GM12878 (cell line): ENCODE measurements around the gene PRCD. TPM values are rescaled to one million over a fixed set of nuclear protein-coding genes. Genes with fewer than 3 reads are reported as not detected.

Source experiments
- ATAC-seq: fragments of 200-7000 bp; cut with Tn5 transposase; 3 replicates; pipeline ENCODE4 v1.9.1; 2020; ENCODE audit warnings: mild to moderate bottlenecking, moderate library complexity
- BruUV-seq: library from RNA; stranded (reverse); fragments of 400-500 nt; replicated peaks from 2 replicates; lab custom pipeline; 2021; lab: Mats Ljungman, UMichigan
- CTCF ChIA-PET: fragments of 300-600 bp; sonication (Branson Sonifier 250); formaldehyde crosslinking; extraction: SDS; loops from one replicate; lab custom pipeline; 2021; ENCODE audit warnings: inconsistent platforms; lab: Yijun Ruan, JAX
- POLR2A ChIA-PET: fragments of 350-600 bp; formaldehyde crosslinking; extraction: SDS; loops from one replicate; lab custom pipeline; 2021; ENCODE audit warnings: inconsistent platforms; lab: Charles Lee
- RAD21 ChIA-PET: fragments of 300-600 bp; sonication (Branson Sonifier 250); formaldehyde crosslinking; loops from one replicate; lab custom pipeline; 2023; ENCODE audit warnings: antibody characterized with exemption; ENCODE audit not compliant: unreplicated experiment; lab: Charles Lee
- SMC1A ChIA-PET: fragments of 300-600 bp; sonication (Branson Sonifier 250); formaldehyde crosslinking; loops from one replicate; lab custom pipeline; 2023; ENCODE audit not compliant: unreplicated experiment, uncharacterized antibody; lab: Charles Lee
- DNase-seq: peaks from one replicate; pipeline ENCODE4 v3.0.0-alpha.2; 2011; ENCODE audit warnings: low read depth, low spot score
- FAIRE-seq: peaks from 3 replicates; lab custom pipeline; 2011; peaks lifted over from hg19 to GRCh38; lab: Jason Lieb, UNC
- H2AFZ ChIP-seq: 2 replicates; pipeline ENCODE4 v1.6.0; 2011; ENCODE audit warnings: low read depth, low read length, control low read depth; ENCODE audit not compliant: control insufficient read depth
- H3K27ac ChIP-seq: 2 replicates; pipeline ENCODE4 v1.5.1; 2011; ENCODE audit warnings: control low read depth; ENCODE audit not compliant: control insufficient read depth, insufficient read depth
- H3K27me3 ChIP-seq, 2 experiments: replicated peaks in 1 of 2; 2 replicates each; pipeline versions ENCODE4 v1.6.0 to v1.6.1; 2011; ENCODE audit warnings: low read length in 1 of 2; ENCODE audit not compliant: control insufficient read depth in 2 of 2, insufficient read depth in 2 of 2
- H3K36me3 ChIP-seq, 2 experiments: 2 replicates each; pipeline ENCODE4 v1.5.1; 2011; ENCODE audit warnings: low read length in 1 of 2; ENCODE audit not compliant: control insufficient read depth in 2 of 2, insufficient read depth in 2 of 2
- H3K4me1 ChIP-seq: 2 replicates; pipeline ENCODE4 v1.6.1; 2011; ENCODE audit warnings: mild to moderate bottlenecking, low read length, moderate library complexity, mixed read lengths; ENCODE audit not compliant: control insufficient read depth, insufficient read depth
- H3K4me2 ChIP-seq: 2 replicates; pipeline ENCODE4 v1.6.0; 2011; ENCODE audit warnings: control low read depth; ENCODE audit not compliant: control insufficient read depth, insufficient read depth
- H3K4me3 ChIP-seq: fragments of 200-600 bp; sonication (generic); 2 replicates; pipeline ENCODE4 v1.5.1; 2016
- H3K79me2 ChIP-seq: 2 replicates; pipeline ENCODE4 v1.6.0; 2011; ENCODE audit warnings: low read length; ENCODE audit not compliant: control insufficient read depth, insufficient read depth
- H3K9ac ChIP-seq: 2 replicates; pipeline ENCODE4 v1.8.0; 2011; ENCODE audit warnings: low read length, control low read depth, mixed read lengths; ENCODE audit not compliant: control insufficient read depth, insufficient read depth
- H3K9me3 ChIP-seq: replicated peaks from 3 replicates; pipeline ENCODE4 v1.5.1; 2011; ENCODE audit warnings: mild to moderate bottlenecking, low read length; ENCODE audit not compliant: control insufficient read depth, insufficient read depth
- H4K20me1 ChIP-seq: 2 replicates; pipeline ENCODE4 v1.6.0; 2011; ENCODE audit not compliant: control insufficient read depth, insufficient read depth
- SMAD1 ChIP-seq: fragments of 450-650 bp; IDR thresholded peaks from 2 replicates; pipeline ENCODE4 v1.6.1; 2018; ENCODE audit warnings: mild to moderate bottlenecking, low read depth; ENCODE audit not compliant: partially characterized antibody
- STAT3 ChIP-seq: IDR thresholded peaks from 2 replicates; pipeline ENCODE4 v1.6.1; 2011; ENCODE audit warnings: low read depth, low read length, improper control_type of control experiment
- whole genome bisulfite sequencing: methylation state at CpG from one replicate; pipeline ENCODE4 v1.1.6; 2016; ENCODE audit warnings: low lambda C conversion rate; ENCODE audit not compliant: insufficient replicate concordance, insufficient coverage; ENCODE audit errors: missing lambda C conversion rate; 5-methylcytosine and 5-hydroxymethylcytosine counted together
- in situ Hi-C: fragments of 300-500 bp; cut with MboI; formaldehyde crosslinking; loops from 9 replicates; pipeline ENCODE4 v1.14.3; 2018; ENCODE audit warnings: mixed read lengths
- intact Hi-C: fragments of 100-400 bp; cut with micrococcal nuclease; formaldehyde crosslinking; loops from one replicate; pipeline ENCODE4 v1.14.2; 2022; ENCODE audit not compliant: unreplicated experiment
- polyA plus RNA-seq, 11 experiments: library from polyadenylated mRNA; depleted of rRNA in 4 of 11; unstranded in 6 of 11; stranded (reverse) in 5 of 11; fragments of >200 nt; fragmentation: Nextera tagmentation in 4 of 11; fragmentation: Illumina TruSeq in 1 of 11; extraction: Ambion mirVana in 4 of 11; extraction: Trizol in 1 of 11; gene quantifications; 1 replicate in 1 of 11; 2 replicates in 10 of 11; pipeline versions ENCODE4 v1.2.1 to v1.2.3, GENCODE V29; 2011 to 2016; ENCODE audit warnings: inconsistent platforms in 2 of 11, missing spikeins in 2 of 11, low read depth in 1 of 11
- total RNA-seq, 4 experiments: library from RNA; depleted of rRNA in 3 of 4; stranded (reverse); fragments of >200 nt in 3 of 4; fragmentation: Illumina TruSeq in 1 of 4; extraction: Trizol in 1 of 4; gene quantifications; 2 replicates each; pipeline versions ENCODE4 v1.2.1 to v1.2.3, GENCODE V29; 2013 to 2021
- TF ChIP-seq, protein P1 (sequence below): fragments of 450-650 bp; IDR thresholded peaks from 2 replicates; pipeline ENCODE4 v1.6.1; 2017; ENCODE audit warnings: low read depth, mild to moderate bottlenecking, moderate library complexity

Gene PRCD
- total and polyA plus RNA-seq, 10 of the 15 experiments (the other 5 are each of a cell fraction or from before 2014, with no cell fraction given), result 0.18 to 0.95 (median 0.34) TPM; not detected in 4

DNA sequence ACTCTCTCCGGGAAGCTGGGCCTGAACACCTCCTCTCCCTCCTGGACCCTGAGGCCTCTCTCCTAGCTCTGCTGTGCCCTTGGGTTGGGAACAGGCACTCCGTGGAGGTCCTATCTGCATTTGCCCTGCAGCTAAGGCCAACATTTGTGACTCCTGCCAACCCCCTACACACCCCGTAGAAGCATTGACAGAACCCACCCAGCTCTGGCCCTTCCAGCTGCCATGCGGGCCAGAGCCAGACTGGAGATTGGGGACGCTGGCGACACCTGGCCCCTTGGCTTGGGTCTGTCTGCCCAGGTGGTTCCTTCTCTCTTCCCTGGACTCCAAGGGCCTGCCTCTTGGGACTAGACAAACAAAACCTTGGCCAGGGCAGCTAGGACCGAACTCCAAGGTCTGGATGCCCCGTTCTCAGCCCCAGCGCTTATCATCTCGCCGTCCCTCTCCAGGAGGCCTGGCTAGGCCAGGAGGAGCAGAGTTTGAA is 38.0 kb upstream of the PRCD start:
- DNase-seq (no peak), FAIRE-seq (no peak), ATAC-seq (no peak)
- ChIA-PET CTCF (interaction anchor here (0.7 to 8.9 kb wide), 12 partner anchors 9 to 117 kb away, joined by 3 to 186 read pairs (median 9); partner anchors contain the start of gene AANAT), SMC1A (interaction anchor here (0.7 to 8.7 kb wide), 8 partner anchors 17 to 93 kb away, joined by 3 to 115 read pairs (median 8); partner anchors contain the start of genes AANAT and UBE2O), RAD21 (interaction anchor here (1.0 to 5.4 kb wide), 5 partner anchors 9 to 50 kb away, joined by 3 to 34 read pairs (median 9); partner anchors contain the start of gene AANAT), POLR2A (interaction anchor here (0.5 to 9.0 kb wide), 8 partner anchors 9 to 137 kb away, joined by 3 to 101 read pairs (median 4); partner anchors contain the start of gene AANAT)
- in situ Hi-C loops, result no loop called here
- Histone ChIP-seq H3K27ac (peak overlapping the region; percentile 75), H4K20me1 (no peaks in the 10 kb centered on the region), H3K36me3 (no peaks in the 10 kb centered on the region; a peak in 1 of 4 replicates), H3K4me2 (peak overlapping the region; percentile 96), H2AFZ (peak overlapping the region; percentile 85), H3K27me3 (no peaks in the 10 kb centered on the region; a peak in 1 of 4 replicates), H3K9me3 (no peaks in the 10 kb centered on the region), H3K9ac (peak overlapping the region; percentile 50), H3K4me1 (peaks cover 42% of the 10 kb centered on the region), H3K79me2 (peaks cover 42% of the 10 kb centered on the region), H3K4me3 (no peak overlapping the region; the same call in 1 of the 2 replicates)
- BruUV-seq, result no TSS peak
- intact Hi-C loops, result loop anchor here (1.0 kb wide), 1 partner anchor 20 kb away; no protein-coding TSS in a partner anchor
- 72% methylated on average over 11 of the region's 11 CpGs for WGBS
- TF ChIP-seq STAT3, result no peak
- TF ChIP-seq, protein P1, sequence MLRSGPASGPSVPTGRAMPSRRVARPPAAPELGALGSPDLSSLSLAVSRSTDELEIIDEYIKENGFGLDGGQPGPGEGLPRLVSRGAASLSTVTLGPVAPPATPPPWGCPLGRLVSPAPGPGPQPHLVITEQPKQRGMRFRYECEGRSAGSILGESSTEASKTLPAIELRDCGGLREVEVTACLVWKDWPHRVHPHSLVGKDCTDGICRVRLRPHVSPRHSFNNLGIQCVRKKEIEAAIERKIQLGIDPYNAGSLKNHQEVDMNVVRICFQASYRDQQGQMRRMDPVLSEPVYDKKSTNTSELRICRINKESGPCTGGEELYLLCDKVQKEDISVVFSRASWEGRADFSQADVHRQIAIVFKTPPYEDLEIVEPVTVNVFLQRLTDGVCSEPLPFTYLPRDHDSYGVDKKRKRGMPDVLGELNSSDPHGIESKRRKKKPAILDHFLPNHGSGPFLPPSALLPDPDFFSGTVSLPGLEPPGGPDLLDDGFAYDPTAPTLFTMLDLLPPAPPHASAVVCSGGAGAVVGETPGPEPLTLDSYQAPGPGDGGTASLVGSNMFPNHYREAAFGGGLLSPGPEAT, result 0 out of 2 replicates have a peak, but pooled peaks have one; percentile 2
- peak; percentile 10 for TF ChIP-seq SMAD1
